ENCODE measurements around the gene PRSS38. TPM values are rescaled to one million over a fixed set of nuclear protein-coding genes. Genes with fewer than 3 reads are reported as not detected.

The PRSS38 gene
- total and polyA plus RNA-seq, 12 donors, result not detected

DNA sequence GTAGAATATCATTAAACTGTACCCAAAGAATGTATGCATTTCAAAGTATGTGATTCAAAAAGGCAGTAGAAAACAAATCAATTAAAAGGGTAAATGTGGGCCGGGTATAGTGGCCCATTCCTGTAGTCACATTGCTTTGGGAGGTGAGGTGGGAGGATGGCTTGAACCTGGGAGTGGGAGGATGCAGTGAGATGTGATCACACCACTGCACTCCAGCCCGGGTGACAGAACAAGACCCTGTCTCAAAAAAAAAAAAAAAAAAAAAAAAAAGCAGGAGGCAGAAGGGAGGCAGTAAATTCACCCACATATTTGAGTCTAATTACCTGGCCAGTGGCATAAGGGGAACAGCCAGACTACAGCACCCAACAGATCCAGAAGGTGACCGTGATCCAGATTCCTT lies 17.9 kb upstream of the PRSS38 start:
- peaks cover 0 to 7% (median 0%) of the 10 kb centered on the region in 7 donors for H3K27me3 ChIP-seq
- 74 to 87% methylated on average over 3 of the region's 3 CpGs for WGBS, 2 donors
- H3K27ac ChIP-seq, result no peak overlapping the region
- TF ChIP-seq CTCF (IDR thresholded peaks at IDR 0.05), result no peak
- intact Hi-C loops (cut with DNase I), result no loop called here
- H3K9me3 ChIP-seq, result no peaks in the 10 kb centered on the region
- H3K4me3 ChIP-seq, result no peak overlapping the region
- H3K36me3 ChIP-seq, result no peaks in the 10 kb centered on the region
- peaks cover 0 to 17% (median 4%) of the 10 kb centered on the region in 9 donors for H3K4me1 ChIP-seq
- no peak for ATAC-seq
- DNase-seq, result no peak

DNA sequence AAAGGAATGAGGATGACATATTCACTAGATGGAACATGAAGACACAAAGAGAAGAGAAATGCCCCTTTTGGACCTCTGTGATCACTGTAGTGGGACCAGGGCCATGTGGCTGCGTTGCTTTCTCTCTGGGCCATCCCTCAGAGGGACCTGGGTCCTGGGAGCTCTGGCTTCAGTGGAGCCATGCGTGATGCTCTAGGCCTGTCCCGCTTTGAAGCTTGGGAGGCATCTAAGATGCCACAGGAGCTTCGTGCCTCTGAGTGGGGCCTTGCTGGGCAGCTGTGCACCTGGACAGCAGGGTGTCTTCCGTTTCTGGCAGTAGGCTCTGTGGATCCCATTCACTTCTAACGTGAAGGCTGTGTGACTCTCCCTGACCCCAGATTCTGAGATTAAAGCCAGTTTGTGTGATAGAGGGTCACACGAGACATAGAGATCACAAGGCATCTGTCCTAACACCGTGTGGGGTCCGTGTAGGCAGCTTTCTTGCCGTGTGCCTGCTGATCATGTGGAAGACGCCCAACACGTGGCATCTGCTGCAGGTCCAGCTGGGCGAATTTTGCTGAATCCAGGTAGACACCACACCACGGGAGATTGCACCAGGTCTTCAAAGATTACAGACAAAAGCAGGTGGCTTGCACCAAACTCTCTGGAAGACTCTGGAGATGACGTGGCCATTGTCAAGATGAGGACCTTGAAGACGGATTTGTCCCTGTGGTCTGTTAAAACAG lies 17.2 kb upstream of the PRSS38 start:
- ATAC-seq (no peak), DNase-seq (no peak)
- peaks cover 0 to 17% (median 4%) of the 10 kb centered on the region in 9 donors for H3K4me1 ChIP-seq
- H3K36me3 ChIP-seq, result no peaks in the 10 kb centered on the region
- 79 to 82% methylated on average over 16 of the region's 16 CpGs for WGBS, 2 donors
- no peak overlapping the region for H3K4me3 ChIP-seq
- H3K9me3 ChIP-seq, result peaks cover 0 to 2% (median 0%) of the 10 kb centered on the region in 11 donors
- H3K27me3 ChIP-seq, result peaks cover 0 to 7% (median 0%) of the 10 kb centered on the region in 7 donors
- H3K27ac ChIP-seq, result no peak overlapping the region
- intact Hi-C loops (cut with DNase I), result no loop called here
- no peak for TF ChIP-seq CTCF (IDR thresholded peaks at IDR 0.05)

- Histone ChIP-seq H3K4me3 (no peak overlapping the region), H3K27me3 (peaks cover 0 to 7% (median 0%) of the 10 kb centered on the region in 7 donors), H3K4me1 (peaks cover 0 to 3% (median 2%) of the 10 kb centered on the region in 9 donors), H3K27ac (no peak overlapping the region), H3K9me3 (peaks cover 0 to 17% (median 3%) of the 10 kb centered on the region in 11 donors), H3K36me3 (no peaks in the 10 kb centered on the region)
- intact Hi-C loops (cut with DNase I), result no loop called here
- DNase-seq, result no peak
- TF ChIP-seq CTCF (IDR thresholded peaks at IDR 0.05), result no peak
- no peak for ATAC-seq
- whole genome bisulfite sequencing, 2 donors, result 80 to 97% methylated on average over 1 of the region's 1 CpG
Observed at GRCh38 chr1:227799756-227800155, 15.7 kb upstream of the PRSS38 start.

GRCh38 chr1:227803933-227804332 lies 11.5 kb upstream of the PRSS38 start:
- Histone ChIP-seq H3K4me3 (no peak overlapping the region), H3K9me3 (peaks cover 0 to 27% (median 4%) of the 10 kb centered on the region in 11 donors), H3K27me3 (peaks cover 0 to 15% (median 0%) of the 10 kb centered on the region in 7 donors), H3K4me1 (no peaks in the 10 kb centered on the region), H3K27ac (no peak overlapping the region), H3K36me3 (no peaks in the 10 kb centered on the region)
- intact Hi-C loops (cut with DNase I), result no loop called here
- ATAC-seq (no peak), DNase-seq (no peak)
- no peak for TF ChIP-seq CTCF (IDR thresholded peaks at IDR 0.05)

Measured in heart right ventricle (tissue), 16 donors.